PC-3 (cell line): ENCODE results near the gene SPRING1. TPM values are rescaled to one million over a fixed set of nuclear protein-coding genes. Genes with fewer than 3 reads are reported as not detected.
A peak's percentile ranks its signal among the peaks of the same experiment; 100 is the strongest.

Experiments used
- ATAC-seq: fragments of 200-7000 bp; cut with Tn5 transposase; 2 replicates; pipeline ENCODE4 v1.9.1; 2020; ENCODE audit warnings: mild to moderate bottlenecking, moderate library complexity
- BruUV-seq: library from RNA; stranded (reverse); fragments of 400-500 nt; replicated peaks from 2 replicates; lab custom pipeline; 2021; lab: Mats Ljungman, UMichigan
- CTCF ChIA-PET: fragments of 300-600 bp; sonication (Branson Sonifier 250); formaldehyde crosslinking; loops from one replicate; lab custom pipeline; 2022; ENCODE audit warnings: antibody characterized with exemption; lab: Charles Lee
- POLR2A ChIA-PET: fragments of 300-600 bp; sonication (Branson Sonifier 250); formaldehyde crosslinking; loops from one replicate; lab custom pipeline; 2022; ENCODE audit warnings: antibody characterized with exemption; ENCODE audit not compliant: unreplicated experiment; lab: Charles Lee
- DNase-seq: peaks from one replicate; pipeline ENCODE4 v3.0.0-alpha.2; 2015
- H2AFZ ChIP-seq: fragments of 300-600 bp; sonication (generic); 2 replicates; pipeline ENCODE4 v1.6.0; 2016; ENCODE audit warnings: antibody characterized with exemption, low read length
- H3F3A ChIP-seq: fragments of 300-600 bp; sonication (generic); one replicate; pipeline ENCODE4 v1.6.0; 2017; ENCODE audit warnings: antibody characterized with exemption, low read length, control low read depth, mild to moderate bottlenecking; ENCODE audit not compliant: unreplicated experiment
- H3K27ac ChIP-seq: fragments of 300-600 bp; sonication (generic); 2 replicates; pipeline ENCODE4 v1.5.1; 2016; ENCODE audit warnings: mild to moderate bottlenecking, low read length
- H3K27me3 ChIP-seq: fragments of 300-600 bp; sonication (generic); 2 replicates; pipeline ENCODE4 v1.6.1; 2016; ENCODE audit warnings: low read length, mixed read lengths
- H3K36me3 ChIP-seq: fragments of 300-600 bp; sonication (generic); 2 replicates; pipeline ENCODE4 v1.6.1; 2016; ENCODE audit warnings: low read depth, mixed run types, low read length, mixed read lengths
- H3K4me1 ChIP-seq: fragments of 300-600 bp; sonication (generic); 2 replicates; pipeline ENCODE4 v1.5.1; 2016; ENCODE audit warnings: low read length; ENCODE audit not compliant: insufficient read depth
- H3K4me2 ChIP-seq: fragments of 300-600 bp; sonication (generic); 2 replicates; pipeline ENCODE4 v1.6.0; 2016; ENCODE audit warnings: low read length
- H3K4me3 ChIP-seq: fragments of 300-600 bp; sonication (generic); 2 replicates; pipeline ENCODE4 v1.5.1; 2016; ENCODE audit warnings: mild to moderate bottlenecking, low read length, mixed read lengths
- H3K79me2 ChIP-seq: fragments of 300-600 bp; sonication (generic); 2 replicates; pipeline ENCODE4 v1.6.1; 2017; ENCODE audit warnings: low read length, mixed read lengths
- H3K9ac ChIP-seq: fragments of 300-600 bp; sonication (generic); 2 replicates; pipeline ENCODE4 v1.6.0; 2016; ENCODE audit warnings: mild to moderate bottlenecking, low read length
- H3K9me2 ChIP-seq: fragments of 300-600 bp; sonication (generic); replicated peaks from 2 replicates; pipeline ENCODE4 v1.6.1; 2016; ENCODE audit warnings: mixed run types, low read length, mixed read lengths
- H3K9me3 ChIP-seq: fragments of 300-600 bp; sonication (generic); 2 replicates; pipeline ENCODE4 v1.6.1; 2016; ENCODE audit warnings: low read length, mixed read lengths
- H4K20me1 ChIP-seq: fragments of 300-600 bp; sonication (generic); 2 replicates; pipeline ENCODE4 v1.6.1; 2016; ENCODE audit warnings: low read length, mixed read lengths
- CTCF ChIP-seq: fragments of 300-600 bp; sonication (generic); conservative IDR thresholded peaks from 2 replicates; pipeline ENCODE4 v1.5.1; 2017; ENCODE audit warnings: antibody characterized with exemption, low read depth, mild to moderate bottlenecking, low read length
- EZH2 ChIP-seq: fragments of 300-600 bp; sonication (generic); IDR thresholded peaks from one replicate; pipeline ENCODE4 v1.6.1; 2017; ENCODE audit warnings: antibody characterized with exemption, mild to moderate bottlenecking, low read length; ENCODE audit not compliant: unreplicated experiment
- EZH2phosphoT487 ChIP-seq: fragments of 300-600 bp; sonication (generic); IDR thresholded peaks from 2 replicates; pipeline ENCODE4 v1.6.1; 2018; ENCODE audit warnings: mild to moderate bottlenecking, antibody characterized with exemption, low read length, borderline replicate concordance
- intact Hi-C: fragments of 100-400 bp; cut with micrococcal nuclease; formaldehyde crosslinking; loops from 2 replicates; pipeline ENCODE4 v1.9.0; 2023
- total RNA-seq: library from RNA; depleted of rRNA; stranded (reverse); fragments of >200 nt; gene quantifications from 2 replicates; pipeline ENCODE4 v1.2.3, GENCODE V29; 2014

The SPRING1 gene
- total RNA-seq, 1 experiment from 2014 or later, result 33.4 TPM

GRCh38 chr12:116771651-116772050 lies 33.8 kb upstream of the SPRING1 start:
- ChIA-PET POLR2A (no interaction called here), CTCF (no interaction called here)
- Histone ChIP-seq H2AFZ (peak overlapping the region; percentile 42), H3K36me3 (no peaks in the 10 kb centered on the region), H4K20me1 (no peaks in the 10 kb centered on the region), H3K9me3 (no peaks in the 10 kb centered on the region), H3K9me2 (no peaks in the 10 kb centered on the region), H3K4me2 (peak overlapping the region; percentile 5; the same call in 1 of the 2 replicates), H3K9ac (no peak overlapping the region), H3F3A (no peaks in the 10 kb centered on the region), H3K4me3 (no peak overlapping the region), H3K79me2 (no peaks in the 10 kb centered on the region), H3K27me3 (no peaks in the 10 kb centered on the region), H3K4me1 (peaks cover 5% of the 10 kb centered on the region; the same call in 1 of the 2 replicates), H3K27ac (peak overlapping the region; percentile 33; the same call in 1 of the 2 replicates)
- TF ChIP-seq EZH2 (no peak), CTCF (no peak), EZH2phosphoT487 (no peak)
- DNase-seq (peak; percentile 67), ATAC-seq (peak; percentile 45)
- intact Hi-C loops, result no loop called here
- no TSS peak for BruUV-seq

GRCh38 chr12:116766746-116767145 lies 28.9 kb upstream of the SPRING1 start:
- POLR2A ChIA-PET, result no interaction called here
- Histone ChIP-seq H3K4me3 (no peak overlapping the region), H2AFZ (no peak overlapping the region), H3K9me3 (no peaks in the 10 kb centered on the region), H3K79me2 (no peaks in the 10 kb centered on the region), H3K27me3 (no peaks in the 10 kb centered on the region), H3K9me2 (no peaks in the 10 kb centered on the region), H3K36me3 (no peaks in the 10 kb centered on the region), H3F3A (no peaks in the 10 kb centered on the region), H4K20me1 (no peaks in the 10 kb centered on the region), H3K9ac (no peak overlapping the region), H3K27ac (no peak overlapping the region), H3K4me2 (no peak overlapping the region), H3K4me1 (peaks cover 3% of the 10 kb centered on the region; the same call in 1 of the 2 replicates)
- no TSS peak for BruUV-seq
- DNase-seq (no peak), ATAC-seq (no peak)
- intact Hi-C loops, result no loop called here
- TF ChIP-seq CTCF (no peak), EZH2 (no peak), EZH2phosphoT487 (no peak)
- CTCF ChIA-PET, result no interaction called here

DNA sequence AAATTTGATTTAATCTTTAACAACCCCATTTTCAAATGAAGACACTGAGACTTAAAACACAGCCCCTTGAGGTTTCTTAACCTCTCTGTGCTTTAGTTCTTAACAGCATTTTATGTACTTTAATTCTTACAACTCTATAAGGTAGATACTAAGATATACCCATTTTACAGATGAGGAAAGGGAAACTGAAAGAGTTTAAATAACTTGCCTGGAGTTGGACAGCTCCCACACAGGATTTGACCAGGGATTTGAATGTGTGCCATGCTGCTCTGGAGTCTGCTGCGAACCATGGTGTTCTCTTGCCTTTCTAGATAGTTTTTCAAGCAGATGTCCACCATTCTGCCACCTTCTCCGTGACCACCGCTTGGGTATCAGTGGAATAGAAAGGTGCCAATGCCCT lies 28.4 kb upstream of the SPRING1 start:
- Histone ChIP-seq H3K4me1 (no peaks in the 10 kb centered on the region), H3K4me2 (no peak overlapping the region), H3K9me2 (no peaks in the 10 kb centered on the region), H3K4me3 (no peak overlapping the region), H3K27ac (no peak overlapping the region), H4K20me1 (no peaks in the 10 kb centered on the region), H3F3A (no peaks in the 10 kb centered on the region), H3K9ac (no peak overlapping the region), H3K36me3 (no peaks in the 10 kb centered on the region), H3K79me2 (no peaks in the 10 kb centered on the region), H2AFZ (no peak overlapping the region), H3K27me3 (no peaks in the 10 kb centered on the region), H3K9me3 (no peaks in the 10 kb centered on the region)
- ATAC-seq (no peak), DNase-seq (no peak)
- BruUV-seq, result no TSS peak
- POLR2A ChIA-PET, result no interaction called here
- CTCF ChIA-PET, result no interaction called here
- intact Hi-C loops, result no loop called here
- TF ChIP-seq EZH2phosphoT487 (no peak), CTCF (no peak), EZH2 (no peak)
